Progenitor cell of endocrine pancreas (in vitro differentiated cells): ENCODE data around the gene VRK1. TPM values are rescaled to one million over a fixed set of nuclear protein-coding genes. Genes with fewer than 3 reads are reported as not detected.

ENCODE experiments used
- DNase-seq: peaks from one replicate; pipeline ENCODE4 v3.0.0; 2021; ENCODE audit warnings: low spot score; ENCODE audit not compliant: unreplicated experiment
- H3K27ac Mint-ChIP-seq: 2 replicates; pipeline ENCODE4 v1.8.0; 2021; ENCODE audit warnings: mild to moderate bottlenecking, moderate library complexity, mixed read lengths
- H3K27me3 Mint-ChIP-seq: 2 replicates; pipeline ENCODE4 v1.8.0; 2021; ENCODE audit warnings: mixed read lengths
- H3K36me3 Mint-ChIP-seq: 2 replicates; pipeline ENCODE4 v1.8.0; 2022; ENCODE audit warnings: mixed read lengths; ENCODE audit not compliant: insufficient read depth
- H3K4me1 Mint-ChIP-seq: 2 replicates; pipeline ENCODE4 v1.8.0; 2021; ENCODE audit warnings: low read depth, mixed read lengths
- H3K4me3 Mint-ChIP-seq: 2 replicates; pipeline ENCODE4 v1.8.0; 2021; ENCODE audit warnings: low read depth, mild to moderate bottlenecking, moderate library complexity, mixed read lengths
- H3K9me3 Mint-ChIP-seq: 2 replicates; pipeline ENCODE4 v1.8.0; 2021; ENCODE audit warnings: low read depth, mixed read lengths
- CTCF ChIP-seq: fragments of 200-600 bp; sonication (generic); IDR thresholded peaks from one replicate; pipeline ENCODE4 v1.5.0; 2021; ENCODE audit warnings: antibody characterized with exemption, mild to moderate bottlenecking; ENCODE audit not compliant: unreplicated experiment
- total RNA-seq: library from RNA; stranded (reverse); gene quantifications from 2 replicates; pipeline ENCODE4 v1.2.1, GENCODE V29; 2021

VRK1 gene
- total RNA-seq, 1 donor from 2014 or later: 33.3 TPM

- H3K4me1 Mint-ChIP-seq: peaks cover 15% of the 10 kb centered on the region
- no peak for TF ChIP-seq CTCF
- no peaks in the 10 kb centered on the region for H3K27me3 Mint-ChIP-seq
- no peak overlapping the region for H3K4me3 Mint-ChIP-seq
- no peak overlapping the region for H3K27ac Mint-ChIP-seq
- DNase-seq: no peak
- no peaks in the 10 kb centered on the region for H3K9me3 Mint-ChIP-seq
- no peaks in the 10 kb centered on the region for H3K36me3 Mint-ChIP-seq
These were observed 5.8 kb downstream of the VRK1 start for GRCh38 chr14:96802963-96803362.

GRCh38 chr14:96803958-96804357 lies 6.8 kb downstream of the VRK1 start:
- Mint-ChIP-seq H3K36me3 (no peaks in the 10 kb centered on the region), H3K4me3 (no peak overlapping the region), H3K27me3 (no peaks in the 10 kb centered on the region), H3K9me3 (no peaks in the 10 kb centered on the region), H3K4me1 (peaks cover 6% of the 10 kb centered on the region), H3K27ac (no peak overlapping the region)
- no peak for DNase-seq
- no peak for TF ChIP-seq CTCF

GRCh38 chr14:96804895-96805294 lies 7.7 kb downstream of the VRK1 start:
- Mint-ChIP-seq H3K27ac (no peak overlapping the region), H3K36me3 (no peaks in the 10 kb centered on the region), H3K4me1 (peaks cover 2% of the 10 kb centered on the region), H3K27me3 (no peaks in the 10 kb centered on the region), H3K9me3 (no peaks in the 10 kb centered on the region), H3K4me3 (no peak overlapping the region)
- no peak for DNase-seq
- TF ChIP-seq CTCF: no peak

- peaks cover 2% of the 10 kb centered on the region for H3K4me1 Mint-ChIP-seq
- no peaks in the 10 kb centered on the region for H3K36me3 Mint-ChIP-seq
- H3K4me3 Mint-ChIP-seq: no peak overlapping the region
- no peaks in the 10 kb centered on the region for H3K27me3 Mint-ChIP-seq
- H3K27ac Mint-ChIP-seq: no peak overlapping the region
- DNase-seq: no peak
- no peaks in the 10 kb centered on the region for H3K9me3 Mint-ChIP-seq
- no peak for TF ChIP-seq CTCF
These were observed 8.8 kb downstream of the VRK1 start for GRCh38 chr14:96805956-96806355.

GRCh38 chr14:96806836-96807235 lies 9.7 kb downstream of the VRK1 start:
- Mint-ChIP-seq H3K9me3 (peaks cover 3% of the 10 kb centered on the region), H3K36me3 (no peaks in the 10 kb centered on the region), H3K4me3 (no peak overlapping the region), H3K4me1 (peaks cover 2% of the 10 kb centered on the region), H3K27ac (no peak overlapping the region), H3K27me3 (no peaks in the 10 kb centered on the region)
- TF ChIP-seq CTCF: no peak
- no peak for DNase-seq
